Body of pancreas (tissue), 4 donors: ENCODE results near the gene C19orf25.

Source experiments
- POLR2A ChIP-seq, 3 donors: fragments of 450-650 bp; IDR thresholded peaks; one replicate each; pipeline ENCODE4 v1.6.1; 2016; ENCODE audit warnings: antibody characterized with exemption in 3 of 3, mild to moderate bottlenecking in 2 of 3
- TF ChIP-seq, protein P1 (sequence below), 7 experiments: fragments of 450-650 bp in 4 of 7; fragments of 200-600 bp in 3 of 7; sonication (generic) in 3 of 7; IDR thresholded peaks; one replicate each; pipeline ENCODE4 v1.5.1; 2016 to 2019; ENCODE audit warnings: antibody characterized with exemption in 7 of 7

DNA sequence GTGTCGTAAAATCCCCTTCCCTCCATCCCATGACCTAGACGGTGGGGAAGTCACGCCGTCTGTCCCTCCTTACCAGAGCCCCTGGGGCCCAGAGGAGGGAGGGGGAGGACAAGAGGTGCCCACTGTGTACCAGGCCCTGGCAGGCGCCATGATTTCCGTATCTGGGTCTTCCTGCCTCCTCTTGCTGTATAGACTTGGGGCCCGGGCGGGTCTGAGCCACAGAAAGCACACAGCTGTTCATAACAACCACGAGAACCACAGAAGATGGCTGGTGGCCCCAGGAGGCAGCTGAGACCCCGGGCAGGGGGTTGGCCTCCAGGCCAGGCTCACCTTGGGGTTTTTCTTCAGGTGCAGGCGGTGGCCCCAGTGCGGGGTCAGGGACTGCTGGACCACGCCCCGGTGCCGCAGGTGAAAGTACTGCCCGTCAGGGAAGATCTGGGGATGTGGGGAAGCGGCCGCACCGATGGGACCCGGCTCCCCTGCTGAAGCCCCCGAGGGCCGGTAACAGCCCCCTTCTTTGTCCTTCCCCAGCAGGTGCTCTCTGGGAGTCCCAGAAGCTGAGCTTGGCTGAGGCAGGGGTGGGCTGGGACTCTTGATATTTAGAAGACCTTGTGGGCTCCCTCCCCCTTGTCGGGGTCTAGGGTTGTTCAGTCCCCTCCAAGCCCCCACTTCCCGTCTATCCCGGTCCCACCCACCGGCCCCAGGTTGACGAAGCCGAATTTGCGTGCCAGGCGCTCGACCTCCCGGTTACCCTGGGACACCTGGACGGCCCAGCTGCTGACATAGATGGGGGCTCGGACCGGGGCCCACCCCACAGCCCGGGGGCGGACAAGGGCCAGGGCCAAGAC lies 10.7 kb upstream of the C19orf25 start:
- TF ChIP-seq, protein P1, sequence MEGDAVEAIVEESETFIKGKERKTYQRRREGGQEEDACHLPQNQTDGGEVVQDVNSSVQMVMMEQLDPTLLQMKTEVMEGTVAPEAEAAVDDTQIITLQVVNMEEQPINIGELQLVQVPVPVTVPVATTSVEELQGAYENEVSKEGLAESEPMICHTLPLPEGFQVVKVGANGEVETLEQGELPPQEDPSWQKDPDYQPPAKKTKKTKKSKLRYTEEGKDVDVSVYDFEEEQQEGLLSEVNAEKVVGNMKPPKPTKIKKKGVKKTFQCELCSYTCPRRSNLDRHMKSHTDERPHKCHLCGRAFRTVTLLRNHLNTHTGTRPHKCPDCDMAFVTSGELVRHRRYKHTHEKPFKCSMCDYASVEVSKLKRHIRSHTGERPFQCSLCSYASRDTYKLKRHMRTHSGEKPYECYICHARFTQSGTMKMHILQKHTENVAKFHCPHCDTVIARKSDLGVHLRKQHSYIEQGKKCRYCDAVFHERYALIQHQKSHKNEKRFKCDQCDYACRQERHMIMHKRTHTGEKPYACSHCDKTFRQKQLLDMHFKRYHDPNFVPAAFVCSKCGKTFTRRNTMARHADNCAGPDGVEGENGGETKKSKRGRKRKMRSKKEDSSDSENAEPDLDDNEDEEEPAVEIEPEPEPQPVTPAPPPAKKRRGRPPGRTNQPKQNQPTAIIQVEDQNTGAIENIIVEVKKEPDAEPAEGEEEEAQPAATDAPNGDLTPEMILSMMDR (IDR thresholded peaks at IDR 0.05): no peak
- TF ChIP-seq POLR2A (IDR thresholded peaks at IDR 0.05): peak in 2 of 3 donors; percentile 41 to 45
